Activated CD4-positive, alpha-beta memory T cell treated with anti-CD3 and anti-CD28 coated beads for 36 hours (primary cell): ENCODE measurements around the gene ATR. TPM values are rescaled to one million over a fixed set of nuclear protein-coding genes. Genes with fewer than 3 reads are reported as not detected.

Source experiments
- CTCF ChIA-PET: fragments of 350-600 bp; sonication (Branson Sonifier 250); formaldehyde crosslinking; loops from one replicate; lab custom pipeline; 2021; ENCODE audit warnings: antibody characterized with exemption, inconsistent platforms; lab: Charles Lee
- POLR2A ChIA-PET: fragments of 350-600 bp; sonication (Branson Sonifier 250); formaldehyde crosslinking; loops from one replicate; lab custom pipeline; 2021; ENCODE audit warnings: antibody characterized with exemption; lab: Charles Lee
- DNase-seq: peaks from one replicate; pipeline ENCODE4 v3.0.0-alpha.2; 2020
- H3K27ac Mint-ChIP-seq: one replicate; pipeline ENCODE4 v1.8.0; 2021; ENCODE audit warnings: mixed read lengths
- H3K27me3 Mint-ChIP-seq: one replicate; pipeline ENCODE4 v1.8.0; 2021; ENCODE audit warnings: mixed read lengths
- H3K36me3 Mint-ChIP-seq: one replicate; pipeline ENCODE4 v1.8.0; 2021; ENCODE audit warnings: mixed read lengths
- H3K4me1 Mint-ChIP-seq: one replicate; pipeline ENCODE4 v1.8.0; 2021; ENCODE audit warnings: low read depth, mixed read lengths
- H3K4me3 Mint-ChIP-seq: one replicate; pipeline ENCODE4 v1.8.0; 2021; ENCODE audit warnings: mild to moderate bottlenecking, mixed read lengths
- H3K9me3 Mint-ChIP-seq: one replicate; pipeline ENCODE4 v1.8.0; 2021; ENCODE audit warnings: mixed read lengths
- intact Hi-C: fragments of 100-400 bp; cut with micrococcal nuclease; formaldehyde crosslinking; loops from one replicate; pipeline ENCODE4 v1.15.1; 2023
- total RNA-seq, 2 experiments: library from RNA; stranded (reverse); gene quantifications; one replicate each; pipeline ENCODE4 v1.2.3, GENCODE V29; 2021

Gene ATR
- total RNA-seq, 2 experiments from 2014 or later = 41.6 to 42.3 TPM

GRCh38 chr3:142470826-142471225, 107.7 kb downstream of the ATR start:
- ChIA-PET CTCF (no interaction called here), POLR2A (no interaction called here)
- intact Hi-C loops = no loop called here
- Mint-ChIP-seq H3K4me1 (no peaks in the 10 kb centered on the region), H3K9me3 (peaks cover 5% of the 10 kb centered on the region), H3K27me3 (no peaks in the 10 kb centered on the region), H3K27ac (no peak overlapping the region), H3K36me3 (peaks cover 8% of the 10 kb centered on the region), H3K4me3 (no peak overlapping the region)
- no peak for DNase-seq

GRCh38 chr3:142468456-142468855, 110.1 kb downstream of the ATR start:
- Mint-ChIP-seq H3K36me3 (peaks cover 12% of the 10 kb centered on the region), H3K4me3 (no peak overlapping the region), H3K27ac (no peak overlapping the region), H3K27me3 (no peaks in the 10 kb centered on the region), H3K9me3 (no peaks in the 10 kb centered on the region), H3K4me1 (no peaks in the 10 kb centered on the region)
- POLR2A ChIA-PET = no interaction called here
- intact Hi-C loops = no loop called here
- DNase-seq = no peak
- CTCF ChIA-PET = no interaction called here

- Mint-ChIP-seq H3K27me3 (no peaks in the 10 kb centered on the region), H3K9me3 (no peaks in the 10 kb centered on the region), H3K36me3 (peaks cover 9% of the 10 kb centered on the region), H3K27ac (no peak overlapping the region), H3K4me3 (no peak overlapping the region), H3K4me1 (no peaks in the 10 kb centered on the region)
- ChIA-PET CTCF (no interaction called here), POLR2A (no interaction called here)
- intact Hi-C loops = no loop called here
- DNase-seq = no peak
Observed at GRCh38 chr3:142467768-142468167, 110.8 kb downstream of the ATR start.

GRCh38 chr3:142460689-142461088, 117.8 kb downstream of the ATR start:
- intact Hi-C loops = no loop called here
- POLR2A ChIA-PET = no interaction called here
- Mint-ChIP-seq H3K4me1 (no peaks in the 10 kb centered on the region), H3K9me3 (no peaks in the 10 kb centered on the region), H3K27ac (no peak overlapping the region), H3K4me3 (no peak overlapping the region), H3K27me3 (no peaks in the 10 kb centered on the region), H3K36me3 (peaks cover 25% of the 10 kb centered on the region)
- CTCF ChIA-PET = no interaction called here
- DNase-seq = no peak

- Mint-ChIP-seq H3K4me1 (no peaks in the 10 kb centered on the region), H3K4me3 (no peak overlapping the region), H3K27ac (no peak overlapping the region), H3K9me3 (no peaks in the 10 kb centered on the region), H3K27me3 (no peaks in the 10 kb centered on the region), H3K36me3 (peaks cover 28% of the 10 kb centered on the region)
- CTCF ChIA-PET = no interaction called here
- DNase-seq = no peak
- intact Hi-C loops = no loop called here
- POLR2A ChIA-PET = no interaction called here
Observed at GRCh38 chr3:142459929-142460328, 118.6 kb downstream of the ATR start.

- H3K4me1 Mint-ChIP-seq = no peaks in the 10 kb centered on the region
- intact Hi-C loops = no loop called here
- ChIA-PET CTCF (no interaction called here), POLR2A (no interaction called here)
- no peak overlapping the region for H3K27ac Mint-ChIP-seq
- H3K9me3 Mint-ChIP-seq = no peaks in the 10 kb centered on the region
- no peaks in the 10 kb centered on the region for H3K27me3 Mint-ChIP-seq
- no peak overlapping the region for H3K4me3 Mint-ChIP-seq
- peaks cover 28% of the 10 kb centered on the region for H3K36me3 Mint-ChIP-seq
- DNase-seq = no peak
Observed at GRCh38 chr3:142459096-142459495, 119.4 kb downstream of the ATR start.

- ChIA-PET CTCF (interaction anchor here (0.7 kb wide), 1 partner anchor 82 kb away, joined by 3 read pairs; no protein-coding TSS in a partner anchor), POLR2A (no interaction called here)
- Mint-ChIP-seq H3K4me3 (no peak overlapping the region), H3K27ac (no peak overlapping the region), H3K27me3 (no peaks in the 10 kb centered on the region), H3K4me1 (peaks cover 8% of the 10 kb centered on the region), H3K36me3 (peaks cover 28% of the 10 kb centered on the region), H3K9me3 (no peaks in the 10 kb centered on the region)
- intact Hi-C loops = no loop called here
- DNase-seq = no peak
Observed at GRCh38 chr3:142450881-142451280, 127.7 kb downstream of the ATR start.

- intact Hi-C loops = no loop called here
- Mint-ChIP-seq H3K27ac (no peak overlapping the region), H3K4me3 (no peak overlapping the region), H3K9me3 (no peaks in the 10 kb centered on the region), H3K27me3 (no peaks in the 10 kb centered on the region), H3K4me1 (peaks cover 15% of the 10 kb centered on the region), H3K36me3 (peaks cover 24% of the 10 kb centered on the region)
- ChIA-PET POLR2A (no interaction called here), CTCF (no interaction called here)
- DNase-seq = no peak
Observed at GRCh38 chr3:142450189-142450588, 128.3 kb downstream of the ATR start.

GRCh38 chr3:142447852-142448823, 130.4 kb downstream of the ATR start, which contains the start of gene XRN1:
TSS of gene XRN1 (minus strand) at chr3:142448037. CDS start at chr3:142447944, 93 bp downstream.
- no peaks in the 10 kb centered on the region for H3K27me3 Mint-ChIP-seq
- peak within 1 kb of the TSS; percentile 95 for H3K4me3 Mint-ChIP-seq
- H3K4me1 Mint-ChIP-seq = peaks cover 31% of the 10 kb centered on the region
- H3K36me3 Mint-ChIP-seq = peaks cover 16% of the 10 kb centered on the region
- H3K27ac Mint-ChIP-seq = peak within 1 kb of the TSS; percentile 96
- intact Hi-C loops = loop anchor here (2.0 to 5.0 kb wide), 7 partner anchors 19 to 1036 kb away; partner anchors contain the start of genes GK5, RNF7 and TFDP2
- ChIA-PET POLR2A (interaction anchor here (0.5 to 2.7 kb wide), 3 partner anchors 85 to 553 kb away, joined by 4 to 14 read pairs (median 8); partner anchors contain the start of genes ATR and U2SURP), CTCF (interaction anchor here (0.8 kb wide), 1 partner anchor 19 kb away, joined by 3 read pairs; no protein-coding TSS in a partner anchor)
- DNase-seq = peak; percentile 97
- no peaks in the 10 kb centered on the region for H3K9me3 Mint-ChIP-seq

- intact Hi-C loops = loop anchor here (2.0 to 5.0 kb wide), 7 partner anchors 19 to 1035 kb away; partner anchors contain the start of genes GK5, RNF7 and TFDP2
- peaks cover 34% of the 10 kb centered on the region for H3K4me1 Mint-ChIP-seq
Observed at GRCh38 chr3:142447301-142447851, 131.2 kb downstream of the ATR start.

GRCh38 chr3:142445816-142446254, 132.7 kb downstream of the ATR start:
- peak overlapping the region; percentile 96 for H3K27ac Mint-ChIP-seq
- peak; percentile 55 for DNase-seq
- ChIA-PET CTCF (no interaction called here), POLR2A (interaction anchor here (2.1 to 2.7 kb wide), 2 partner anchors 133 to 556 kb away, joined by 8 to 14 read pairs; partner anchors contain the start of genes ATR and U2SURP)
- no peaks in the 10 kb centered on the region for H3K9me3 Mint-ChIP-seq
- peak overlapping the region; percentile 95 for H3K4me3 Mint-ChIP-seq
- intact Hi-C loops = loop anchor here (1.0 to 5.0 kb wide), 13 partner anchors 17 to 1034 kb away; partner anchors contain the start of genes ATR, GK5, RNF7 and TFDP2
- peaks cover 14% of the 10 kb centered on the region for H3K36me3 Mint-ChIP-seq
- peaks cover 43% of the 10 kb centered on the region for H3K4me1 Mint-ChIP-seq
- H3K27me3 Mint-ChIP-seq = no peaks in the 10 kb centered on the region

More at GRCh38 chr3:142447301-142447851, 131.2 kb downstream of the ATR start:
- Mint-ChIP-seq H3K36me3 (peaks cover 18% of the 10 kb centered on the region), H3K27ac (peak overlapping the region; percentile 96), H3K4me3 (peak overlapping the region; percentile 95), H3K9me3 (no peaks in the 10 kb centered on the region), H3K27me3 (no peaks in the 10 kb centered on the region)
- ChIA-PET CTCF (interaction anchor here (0.8 kb wide), 1 partner anchor 18 kb away, joined by 3 read pairs; no protein-coding TSS in a partner anchor), POLR2A (interaction anchor here (0.5 to 2.7 kb wide), 4 partner anchors 86 to 554 kb away, joined by 3 to 14 read pairs (median 6); partner anchors contain the start of genes ATR and U2SURP)
- peak; percentile 59 for DNase-seq
